H54 (cell line): ENCODE measurements around the gene UBA1.

ENCODE experiments used
- DNase-seq: peaks from one replicate; pipeline ENCODE4 v3.0.0; 2011; ENCODE audit warnings: low spot score, mixed read lengths; ENCODE audit not compliant: insufficient read length
- FAIRE-seq: peaks from 3 replicates; lab custom pipeline; 2011; peaks lifted over from hg19 to GRCh38; lab: Jason Lieb, UNC
- POLR2A ChIP-seq: IDR thresholded peaks from 2 replicates; pipeline ENCODE4 v1.6.1; 2011; ENCODE audit warnings: low read depth, mild to moderate bottlenecking, low read length

Gene UBA1

GRCh38 chrX:47218280-47218919 is 24.8 kb downstream of the UBA1 start, which contains the start of gene CDK16:
Gene CDK16, plus strand, starts transcription at chrX:47218681. Its CDS starts 4,877 bp downstream, at chrX:47223558.
- peak; percentile 35 for DNase-seq
- no peak for FAIRE-seq
- peak; percentile 85 for TF ChIP-seq POLR2A

DNA sequence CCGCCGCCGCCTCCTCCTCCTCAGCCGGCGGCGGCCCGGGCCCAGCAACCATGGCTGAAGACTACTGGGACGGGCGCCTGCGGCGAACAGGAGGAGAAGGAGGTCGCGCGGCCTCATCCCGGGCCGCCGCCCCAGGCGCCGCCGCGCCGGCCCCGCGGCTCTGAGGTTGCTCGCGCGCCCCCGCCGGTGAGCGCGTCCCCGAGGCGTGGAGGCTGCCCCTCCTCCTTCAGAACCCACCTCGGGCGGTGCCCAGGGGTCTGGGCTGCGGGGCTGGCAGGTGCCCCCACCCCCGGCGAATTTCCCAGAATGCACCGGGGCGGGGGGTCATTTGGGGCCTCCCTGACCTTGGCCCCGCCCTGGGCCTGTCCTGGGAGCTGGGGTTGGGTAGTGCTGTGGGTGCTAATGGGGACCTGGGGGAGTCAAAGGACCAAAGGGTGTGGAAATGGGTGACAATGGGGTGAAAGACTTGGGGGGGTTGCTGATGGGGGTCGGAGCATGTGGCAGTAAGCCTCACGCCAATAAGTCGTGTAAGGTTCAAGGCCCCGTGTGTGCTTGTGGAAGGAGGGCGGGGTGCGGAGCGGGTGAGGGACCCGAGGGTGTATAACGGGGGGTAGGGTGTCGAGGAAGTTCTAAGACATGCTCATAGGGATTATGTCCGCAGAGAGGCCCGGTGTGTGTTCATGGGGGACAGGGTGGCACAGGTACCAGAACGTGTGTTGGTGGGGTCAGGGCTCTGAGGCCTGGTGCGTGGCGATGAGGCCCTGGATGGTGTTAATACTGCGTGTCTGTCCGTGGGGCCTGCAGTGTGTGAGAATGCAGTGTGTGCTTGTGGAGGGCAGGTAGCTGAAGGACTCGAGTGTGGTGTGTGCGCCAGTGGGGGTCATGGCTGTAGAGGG is 25.5 kb downstream of the UBA1 start:
- no peak for TF ChIP-seq POLR2A
- DNase-seq (no peak), FAIRE-seq (no peak)

- no peak for FAIRE-seq
Measured at GRCh38 chrX:47221756-47222155, 28.1 kb downstream of the UBA1 start.

GRCh38 chrX:47222751-47223350 is 29.2 kb downstream of the UBA1 start:
- DNase-seq = no peak
- no peak for TF ChIP-seq POLR2A
- FAIRE-seq = no peak

More at GRCh38 chrX:47221756-47222155, 28.1 kb downstream of the UBA1 start:
- DNase-seq = no peak
- TF ChIP-seq POLR2A = no peak

- no peak for TF ChIP-seq POLR2A
- DNase-seq (no peak), FAIRE-seq (no peak)
Measured at GRCh38 chrX:47223476-47224250, 30.0 kb downstream of the UBA1 start.

- no peak for DNase-seq
- FAIRE-seq = no peak
- no peak for TF ChIP-seq POLR2A
Measured at GRCh38 chrX:47224266-47224895, 30.8 kb downstream of the UBA1 start.

DNA sequence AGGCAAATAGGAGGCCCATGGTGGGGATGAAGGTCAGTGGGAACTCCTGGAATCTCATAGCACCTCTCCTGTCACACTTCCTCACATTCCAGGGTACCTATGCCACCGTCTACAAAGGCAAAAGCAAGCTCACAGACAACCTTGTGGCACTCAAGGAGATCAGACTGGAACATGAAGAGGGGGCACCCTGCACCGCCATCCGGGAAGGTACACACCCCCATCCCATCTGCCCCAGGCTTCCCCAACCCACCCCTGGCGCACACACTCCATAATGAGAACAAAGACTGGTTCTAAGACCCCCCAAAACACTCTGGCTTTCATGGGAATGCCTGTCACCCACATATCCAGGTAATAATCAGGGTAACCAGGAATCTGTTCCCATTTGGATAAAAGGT is 31.3 kb downstream of the UBA1 start:
- no peak for TF ChIP-seq POLR2A
- no peak for FAIRE-seq
- DNase-seq = no peak

DNA sequence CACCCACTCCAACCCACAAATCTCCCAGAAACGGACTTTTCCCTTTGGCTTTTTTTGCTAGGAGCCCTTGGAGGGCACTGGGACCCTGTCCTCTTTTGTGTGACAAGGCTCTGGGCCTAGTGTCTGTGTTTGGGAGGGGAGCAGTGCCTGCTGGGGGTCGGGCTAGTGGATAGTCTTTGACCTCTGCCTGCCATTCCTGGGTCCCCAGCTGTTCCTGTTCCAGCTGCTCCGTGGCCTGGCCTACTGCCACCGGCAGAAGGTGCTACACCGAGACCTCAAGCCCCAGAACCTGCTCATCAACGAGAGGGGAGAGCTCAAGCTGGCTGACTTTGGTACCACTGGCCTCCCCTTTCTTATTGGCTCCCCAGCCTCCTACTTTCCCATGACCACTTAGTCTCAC is 32.4 kb downstream of the UBA1 start:
- DNase-seq = no peak
- no peak for TF ChIP-seq POLR2A
- FAIRE-seq = no peak

- no peak for TF ChIP-seq POLR2A
- no peak for DNase-seq
- FAIRE-seq = no peak
Measured at GRCh38 chrX:47226531-47227333, 33.1 kb downstream of the UBA1 start.

GRCh38 chrX:47227334-47227583 is 33.6 kb downstream of the UBA1 start:
- no peak for DNase-seq
- TF ChIP-seq POLR2A = no peak
- FAIRE-seq = no peak

DNA sequence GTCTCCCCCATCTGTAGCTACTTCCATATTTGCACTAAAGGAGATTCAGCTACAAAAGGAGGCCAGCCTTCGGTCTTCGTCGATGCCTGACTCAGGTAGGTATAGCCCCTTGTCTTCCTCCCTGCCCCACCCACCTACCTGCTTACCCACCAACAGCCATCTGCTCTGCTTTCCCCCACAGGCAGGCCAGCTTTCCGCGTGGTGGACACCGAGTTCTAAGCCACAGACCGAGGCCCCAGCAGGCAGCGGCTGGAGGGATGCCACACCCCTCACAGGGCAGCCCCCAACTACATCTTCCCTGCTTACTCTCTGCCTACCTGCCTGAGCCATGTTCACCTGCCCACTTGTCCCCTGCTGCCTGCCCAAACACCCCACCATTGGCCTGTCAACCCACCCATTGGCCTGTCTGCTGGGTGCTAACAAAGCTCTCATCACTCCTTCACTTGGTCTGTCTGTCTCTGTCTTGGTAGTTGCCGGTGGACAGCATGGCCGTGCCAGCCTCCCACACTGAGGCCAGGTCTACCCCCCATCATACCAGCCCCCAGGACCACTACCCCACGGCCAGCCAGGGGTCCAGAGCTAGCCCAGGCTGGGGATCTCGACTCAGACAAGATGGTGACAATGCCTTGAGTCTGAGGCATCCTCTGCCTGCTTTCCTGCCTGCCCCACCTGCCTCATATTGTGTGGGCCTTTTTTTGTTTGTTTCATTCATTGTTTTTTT is 35.1 kb downstream of the UBA1 start:
- no peak for FAIRE-seq
- TF ChIP-seq POLR2A = no peak
- DNase-seq = no peak

- FAIRE-seq (no peak), DNase-seq (no peak)
- TF ChIP-seq POLR2A = no peak
Measured at GRCh38 chrX:47229427-47229826, 35.8 kb downstream of the UBA1 start.
